ENCODE data around the gene ZNF318. TPM values are rescaled to one million over a fixed set of nuclear protein-coding genes. Genes with fewer than 3 reads are reported as not detected.
A peak's percentile ranks its signal among the peaks of the same experiment; 100 is the strongest.
"Not testable (repeated sequence)": the region's sequence is repeated elsewhere in the genome, so short reads cannot be mapped to it uniquely, and the experiment has no call there.

Gene ZNF318
- total RNA-seq, 2 donors from 2014 or later = 9.8 to 10.0 TPM

DNA sequence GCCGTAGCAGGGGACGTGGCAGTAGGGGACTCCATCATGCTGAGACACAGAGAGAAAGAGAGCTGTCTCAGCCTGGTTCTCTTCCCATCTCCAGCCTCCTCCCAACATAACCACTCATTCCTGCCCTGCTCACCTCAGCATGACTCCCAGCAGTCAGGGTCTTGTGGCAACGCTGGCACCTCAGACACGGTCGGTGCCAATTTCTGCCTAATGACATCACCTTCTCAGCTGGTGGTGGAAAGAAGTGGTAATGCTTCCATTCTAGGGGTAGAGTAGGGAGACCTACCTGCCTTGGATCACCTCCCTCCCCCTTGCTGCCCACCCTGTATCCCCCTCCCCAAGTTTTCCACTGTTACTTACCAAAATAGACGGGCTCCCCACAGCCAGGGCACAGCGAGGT lies 63.4 kb downstream of the ZNF318 start:
- intact Hi-C loops (cut with DNase I) = no loop called here
- ATAC-seq (peak in 1 of 2 donors; percentile 5), DNase-seq (no peak)

GRCh38 chr6:43304882-43305281 lies 64.6 kb downstream of the ZNF318 start:
- DNase-seq = no peak
- intact Hi-C loops (cut with DNase I) = no loop called here

GRCh38 chr6:43304361-43304760 lies 65.1 kb downstream of the ZNF318 start:
- DNase-seq = no peak
- no peak for ATAC-seq
- intact Hi-C loops (cut with DNase I) = no loop called here

More at GRCh38 chr6:43304882-43305281, 64.6 kb downstream of the ZNF318 start:
- ATAC-seq = no peak

DNA sequence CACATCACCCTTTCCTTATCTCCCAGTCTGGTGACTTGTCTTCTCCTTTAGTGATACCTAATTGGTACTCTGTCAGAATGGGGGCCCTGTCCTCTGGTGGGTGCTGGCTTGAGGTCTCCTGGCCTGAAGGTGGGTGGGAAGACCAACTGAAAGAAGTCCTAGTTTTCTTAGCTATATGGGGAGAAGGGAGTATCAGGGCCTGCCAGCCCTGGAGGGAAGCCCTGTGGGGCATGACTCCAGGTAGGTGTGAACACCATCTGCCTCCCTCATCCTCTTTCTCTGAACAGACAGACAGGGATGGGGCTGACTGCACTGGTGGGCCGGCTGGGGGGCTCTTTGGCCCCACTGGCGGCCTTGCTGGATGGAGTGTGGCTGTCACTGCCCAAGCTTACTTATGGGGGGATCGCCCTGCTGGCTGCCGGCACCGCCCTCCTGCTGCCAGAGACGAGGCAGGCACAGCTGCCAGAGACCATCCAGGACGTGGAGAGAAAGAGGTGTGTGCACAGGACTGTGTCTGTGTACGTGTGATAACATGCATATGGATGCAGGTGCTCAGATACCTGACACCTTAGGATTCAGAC lies 65.6 kb downstream of the ZNF318 start:
- intact Hi-C loops (cut with DNase I) = no loop called here
- no peak for DNase-seq

DNA sequence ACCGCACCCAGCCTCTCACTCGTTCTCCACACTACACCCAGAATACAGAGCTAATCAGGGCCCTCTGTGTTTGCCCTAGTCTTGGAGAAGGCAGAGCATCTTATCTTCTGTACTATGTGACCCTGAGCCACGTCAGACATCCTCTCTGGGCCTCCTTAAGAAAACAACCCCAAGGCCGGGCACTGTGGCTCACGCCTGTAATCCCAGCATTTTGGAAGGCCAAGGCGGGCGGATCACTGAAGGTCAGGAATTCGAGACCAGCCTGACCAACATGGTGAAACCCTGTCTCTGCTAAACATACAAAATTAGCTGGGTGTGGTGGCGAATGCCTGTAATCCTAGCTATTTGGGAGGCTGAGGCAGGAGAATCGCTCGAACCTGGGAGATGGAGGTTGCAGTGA lies 66.4 kb downstream of the ZNF318 start:
- ATAC-seq; DNase-seq; intact Hi-C loops (cut with DNase I): not testable (repeated sequence)

More for the DNA sequence above, 65.6 kb downstream of the ZNF318 start:
- no peak for ATAC-seq

DNA sequence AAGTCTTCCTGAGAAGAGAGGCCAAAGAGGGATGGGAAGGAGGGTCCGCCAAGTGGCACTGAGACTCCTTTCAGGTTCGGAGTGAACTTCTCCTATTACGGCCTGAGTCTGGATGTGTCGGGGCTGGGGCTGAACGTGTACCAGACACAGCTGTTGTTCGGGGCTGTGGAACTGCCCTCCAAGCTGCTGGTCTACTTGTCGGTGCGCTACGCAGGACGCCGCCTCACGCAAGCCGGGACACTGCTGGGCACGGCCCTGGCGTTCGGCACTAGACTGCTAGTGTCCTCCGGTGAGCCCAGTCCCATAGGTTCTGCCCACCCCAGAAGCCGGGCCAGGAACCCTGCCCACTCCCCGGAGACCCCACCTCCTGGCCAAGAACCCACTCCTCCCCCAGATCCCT lies 67.3 kb downstream of the ZNF318 start:
- intact Hi-C loops (cut with DNase I) = no loop called here
- ATAC-seq = no peak
- DNase-seq = no peak

GRCh38 chr6:43301081-43301870 lies 68.2 kb downstream of the ZNF318 start:
- no peak for DNase-seq
- ATAC-seq = no peak
- intact Hi-C loops (cut with DNase I) = no loop called here

DNA sequence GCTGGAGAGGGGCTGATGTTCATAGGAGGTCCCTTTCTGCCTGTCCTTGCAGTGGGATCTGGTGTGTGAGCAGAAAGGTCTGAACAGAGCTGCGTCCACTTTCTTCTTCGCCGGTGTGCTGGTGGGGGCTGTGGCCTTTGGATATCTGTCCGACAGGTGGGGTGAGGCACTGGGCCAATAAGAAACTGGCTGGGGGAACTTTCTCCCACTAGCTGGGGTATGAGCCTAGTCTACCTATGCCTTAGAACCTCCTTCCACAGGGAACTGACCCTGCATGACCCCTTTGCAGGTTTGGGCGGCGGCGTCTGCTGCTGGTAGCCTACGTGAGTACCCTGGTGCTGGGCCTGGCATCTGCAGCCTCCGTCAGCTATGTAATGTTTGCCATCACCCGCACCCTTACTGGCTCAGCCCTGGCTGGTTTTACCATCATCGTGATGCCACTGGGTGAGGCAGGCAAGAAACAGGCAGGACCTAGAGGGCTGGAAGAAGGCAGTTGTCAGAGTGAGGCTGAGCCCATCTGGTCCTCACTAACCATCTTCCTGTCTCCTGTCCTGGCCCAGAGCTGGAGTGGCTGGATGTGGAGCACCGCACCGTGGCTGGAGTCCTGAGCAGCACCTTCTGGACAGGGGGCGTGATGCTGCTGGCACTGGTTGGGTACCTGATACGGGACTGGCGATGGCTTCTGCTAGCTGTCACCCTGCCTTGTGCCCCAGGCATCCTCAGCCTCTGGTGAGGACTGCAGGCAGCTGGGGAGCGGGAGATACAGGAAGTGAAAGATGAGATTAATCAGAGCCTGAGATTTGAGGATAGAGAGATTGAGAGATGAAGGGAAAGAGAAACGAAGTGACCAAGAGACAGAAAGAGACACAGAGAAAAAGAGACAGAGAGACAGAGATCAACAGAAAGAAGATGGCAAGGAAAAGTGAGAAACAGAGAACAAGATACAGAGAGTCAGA lies 69.8 kb downstream of the ZNF318 start:
- intact Hi-C loops (cut with DNase I) = no loop called here
- DNase-seq (no peak), ATAC-seq (no peak)

DNA sequence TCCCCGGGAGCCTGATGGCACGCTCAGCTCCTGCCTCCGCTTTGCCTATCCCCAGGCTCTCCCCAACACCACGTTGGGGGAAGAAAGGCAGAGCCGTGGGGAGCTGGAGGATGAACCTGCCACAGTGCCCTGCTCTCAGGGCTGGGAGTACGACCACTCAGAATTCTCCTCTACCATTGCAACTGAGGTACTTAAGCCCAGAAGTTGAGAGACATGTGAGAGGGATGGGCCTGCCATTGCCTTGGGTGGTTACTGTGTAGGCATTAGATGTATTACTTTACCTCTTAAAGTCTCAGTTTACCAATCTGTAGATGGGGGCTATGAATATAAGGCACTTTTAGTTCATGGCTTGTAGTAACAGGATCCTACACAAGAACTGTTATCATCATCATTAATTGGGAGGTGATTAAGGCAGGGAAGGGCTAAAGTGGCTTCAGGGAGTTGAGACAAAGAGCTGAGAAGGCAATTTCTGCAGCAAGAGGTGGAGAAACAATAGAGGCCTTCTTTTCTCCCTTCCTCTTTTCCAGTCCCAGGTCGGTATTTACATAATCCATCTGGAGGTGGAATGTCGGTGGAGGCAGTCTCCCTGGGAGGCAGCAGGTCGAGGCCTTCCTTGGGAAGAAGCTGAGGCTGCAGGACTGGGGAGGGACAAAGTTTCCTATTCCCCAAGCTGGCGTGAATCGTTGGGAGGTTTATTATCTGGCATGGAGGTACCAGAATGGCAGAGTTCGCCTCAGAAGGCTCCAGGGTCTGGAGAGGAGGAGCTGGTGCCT lies 70.7 kb downstream of the ZNF318 start:
- ATAC-seq (no peak), DNase-seq (no peak)
- intact Hi-C loops (cut with DNase I) = no loop called here

DNA sequence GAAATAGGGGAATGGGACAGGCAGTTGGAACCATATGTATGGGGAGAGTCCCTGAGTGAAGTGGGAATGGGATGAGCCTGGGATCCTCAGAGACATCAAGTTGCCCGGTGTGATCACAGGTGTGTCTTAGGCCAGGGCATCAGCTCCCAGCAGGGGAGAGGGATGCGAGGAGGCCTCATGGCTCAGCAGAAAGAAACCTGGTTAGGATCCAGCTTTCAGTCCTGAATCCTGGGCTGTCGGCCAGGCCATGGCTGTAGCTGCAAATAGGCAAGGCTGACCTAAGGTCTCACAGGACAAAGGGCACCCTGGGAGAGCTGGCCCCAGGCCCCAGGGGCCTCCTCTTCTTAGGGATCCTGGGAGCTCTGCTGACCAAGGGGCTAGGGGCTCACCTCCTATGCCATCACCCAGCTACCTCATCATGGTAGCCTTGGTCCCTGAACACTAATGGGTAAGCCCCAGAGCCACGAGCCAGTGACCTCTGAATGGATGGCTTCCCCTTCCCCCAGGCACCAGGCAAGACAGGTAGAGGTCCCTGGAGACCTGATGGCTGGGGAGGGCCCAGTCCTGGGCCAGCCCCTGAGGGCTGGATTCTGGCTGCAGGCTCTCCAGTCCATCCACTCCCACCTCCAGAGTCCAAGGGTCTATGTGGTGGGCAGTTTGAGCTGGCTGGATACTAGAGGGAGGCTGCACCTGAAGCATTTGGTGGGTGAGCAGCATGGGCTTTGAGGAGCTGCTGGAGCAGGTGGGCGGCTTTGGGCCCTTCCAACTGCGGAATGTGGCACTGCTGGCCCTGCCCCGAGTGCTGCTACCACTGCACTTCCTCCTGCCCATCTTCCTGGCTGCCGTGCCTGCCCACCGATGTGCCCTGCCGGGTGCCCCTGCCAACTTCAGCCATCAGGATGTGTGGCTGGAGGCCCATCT lies 71.5 kb downstream of the ZNF318 start, which contains the start of gene SLC22A7:
Gene SLC22A7 (plus strand): TSS at position 617 of the 921 bp plus-strand sequence. CDS start 99 bp downstream, at position 716.
- DNase-seq (peak; percentile 46), ATAC-seq (peak; percentile 68 to 71)
- intact Hi-C loops (cut with DNase I) = no loop called here

GRCh38 chr6:43296780-43297497 lies 72.5 kb downstream of the ZNF318 start:
- intact Hi-C loops (cut with DNase I) = no loop called here
- no peak for DNase-seq
- ATAC-seq = no peak

DNA sequence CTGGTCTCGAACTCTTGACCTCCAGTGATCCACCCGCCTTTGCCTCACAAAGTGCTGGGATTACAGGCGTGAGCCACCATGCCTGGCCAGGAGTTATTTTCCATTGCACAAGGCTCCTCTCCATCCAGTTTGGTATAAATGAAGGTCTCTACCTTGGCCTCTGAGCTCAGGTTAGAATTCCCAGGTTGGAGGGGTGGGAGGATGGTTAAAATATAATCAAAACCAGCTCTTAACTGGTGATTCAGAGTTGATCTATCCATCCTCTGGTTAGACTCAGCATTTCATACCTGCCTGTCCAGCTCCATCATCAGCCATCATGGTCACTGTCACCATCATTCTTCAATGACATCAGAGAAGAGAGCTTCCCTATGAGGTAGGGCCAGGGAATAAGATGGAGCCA lies 74.0 kb downstream of the ZNF318 start:
- DNase-seq (no peak), ATAC-seq (no peak)
- intact Hi-C loops (cut with DNase I) = no loop called here

DNA sequence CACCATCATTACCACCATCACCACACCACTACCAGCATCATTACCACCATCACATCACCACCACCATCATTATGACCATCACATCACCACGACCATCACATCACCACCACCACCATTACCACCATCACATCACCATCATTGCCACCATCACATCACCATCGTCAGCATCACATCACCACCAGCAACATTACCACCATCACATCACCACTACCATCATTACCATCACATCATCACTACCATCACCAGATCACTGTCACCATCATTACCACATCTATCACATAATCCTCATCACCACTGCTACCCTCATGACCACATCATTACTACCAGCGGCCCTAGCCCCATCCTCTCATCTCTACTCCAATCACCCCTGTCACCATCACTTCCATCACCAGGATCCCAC lies 74.9 kb downstream of the ZNF318 start:
- ATAC-seq (no peak), DNase-seq (no peak)

GRCh38 chr6:43293698-43294097 lies 75.7 kb downstream of the ZNF318 start:
- intact Hi-C loops (cut with DNase I) = no loop called here
- no peak for ATAC-seq
- no peak for DNase-seq

More for the DNA sequence above, 74.9 kb downstream of the ZNF318 start:
- intact Hi-C loops (cut with DNase I) = no loop called here

GRCh38 chr6:43292763-43293318 lies 76.6 kb downstream of the ZNF318 start:
- DNase-seq = no peak

GRCh38 chr6:43292341-43292740 lies 77.1 kb downstream of the ZNF318 start:
- intact Hi-C loops (cut with DNase I) = no loop called here
- ATAC-seq (no peak), DNase-seq (no peak)

More at GRCh38 chr6:43292763-43293318, 76.6 kb downstream of the ZNF318 start:
- no peak for ATAC-seq
- intact Hi-C loops (cut with DNase I) = no loop called here

GRCh38 chr6:43291708-43292107 lies 77.7 kb downstream of the ZNF318 start:
- intact Hi-C loops (cut with DNase I) = no loop called here
- no peak for DNase-seq
- ATAC-seq = no peak
